ENCODE results near the gene OSBPL10.

GRCh38 chr3:31979001-31979697 lies 1.9 kb downstream of the OSBPL10 start:
- TF ChIP-seq POLR2AphosphoS5 (IDR thresholded peaks at IDR 0.05) (no peak), POLR2A (IDR thresholded peaks at IDR 0.05) (no peak), CTCF (IDR thresholded peaks at IDR 0.05) (no peak)

Measured in prostate gland (tissue), 2 donors.